PC-9 (cell line): ENCODE data around the gene CD180. TPM values are rescaled to one million over a fixed set of nuclear protein-coding genes. Genes with fewer than 3 reads are reported as not detected.

Experiments
- BruUV-seq: library from RNA; stranded (reverse); fragments of 400-500 nt; replicated peaks from 2 replicates; lab custom pipeline; 2021; lab: Mats Ljungman, UMichigan
- CTCF ChIA-PET: fragments of 300-600 bp; sonication (Branson Sonifier 250); formaldehyde crosslinking; loops from one replicate; lab custom pipeline; 2022; ENCODE audit warnings: antibody characterized with exemption; lab: Charles Lee
- POLR2A ChIA-PET: fragments of 300-600 bp; sonication (Branson Sonifier 250); formaldehyde crosslinking; loops from one replicate; lab custom pipeline; 2022; ENCODE audit warnings: antibody characterized with exemption; ENCODE audit not compliant: unreplicated experiment; lab: Charles Lee
- DNase-seq, 2 experiments: peaks; one replicate each; pipeline versions ENCODE4 v3.0.0 to v3.0.0-alpha.2; 2015 to 2022; ENCODE audit warnings: mixed read lengths in 1 of 2
- H2AFZ ChIP-seq: fragments of 200-600 bp; sonication (generic); 2 replicates; pipeline ENCODE4 v1.8.1; 2017; ENCODE audit warnings: antibody characterized with exemption
- H3F3A ChIP-seq: fragments of 200-600 bp; sonication (generic); 2 replicates; pipeline ENCODE4 v1.8.1; 2017; ENCODE audit warnings: antibody characterized with exemption, mild to moderate bottlenecking, low read depth; ENCODE audit not compliant: insufficient read depth
- H3K27ac ChIP-seq: fragments of 200-600 bp; sonication (generic); 2 replicates; pipeline ENCODE4 v1.6.1; 2016; ENCODE audit warnings: mixed run types
- H3K27me3 ChIP-seq: fragments of 200-600 bp; sonication (generic); 2 replicates; pipeline ENCODE4 v1.6.1; 2016; ENCODE audit warnings: low read depth, mixed run types; ENCODE audit not compliant: insufficient read depth
- H3K36me3 ChIP-seq: fragments of 200-600 bp; sonication (generic); 2 replicates; pipeline ENCODE4 v1.6.1; 2016; ENCODE audit warnings: low read depth, mixed run types
- H3K4me1 ChIP-seq: fragments of 200-600 bp; sonication (generic); replicated peaks from 2 replicates; pipeline ENCODE4 v1.6.1; 2016; ENCODE audit warnings: mixed run types; ENCODE audit not compliant: insufficient read depth
- H3K4me2 ChIP-seq: fragments of 200-600 bp; sonication (generic); 2 replicates; pipeline ENCODE4 v1.6.1; 2017; ENCODE audit warnings: mixed run types
- H3K4me3 ChIP-seq: fragments of 200-600 bp; sonication (generic); 2 replicates; pipeline ENCODE4 v1.6.1; 2016; ENCODE audit warnings: mixed run types
- H3K79me2 ChIP-seq: fragments of 200-600 bp; sonication (generic); 2 replicates; pipeline ENCODE4 v1.6.1; 2017; ENCODE audit warnings: low read depth, mixed run types
- H3K9me2 ChIP-seq: fragments of 200-600 bp; sonication (generic); 2 replicates; pipeline ENCODE4 v1.8.1; 2017; ENCODE audit warnings: mild to moderate bottlenecking; ENCODE audit not compliant: insufficient read depth
- H3K9me3 ChIP-seq: fragments of 200-600 bp; sonication (generic); 2 replicates; pipeline ENCODE4 v1.8.1; 2016; ENCODE audit warnings: low read depth; ENCODE audit not compliant: insufficient read depth
- H4K20me1 ChIP-seq: fragments of 200-600 bp; sonication (generic); 2 replicates; pipeline ENCODE4 v1.8.1; 2017; ENCODE audit not compliant: insufficient read depth
- CTCF ChIP-seq: fragments of 200-600 bp; sonication (generic); conservative IDR thresholded peaks from 2 replicates; pipeline ENCODE4 v1.6.1; 2017; ENCODE audit warnings: mixed run types, antibody characterized with exemption, mild to moderate bottlenecking, moderate library complexity
- EZH2 ChIP-seq: fragments of 200-600 bp; sonication (generic); IDR thresholded peaks from 2 replicates; pipeline ENCODE4 v1.8.0; 2017; ENCODE audit warnings: antibody characterized with exemption, low read depth
- intact Hi-C: fragments of 100-400 bp; cut with micrococcal nuclease; formaldehyde crosslinking; loops from one replicate; pipeline ENCODE4 v1.10.0; 2022; ENCODE audit not compliant: unreplicated experiment
- total RNA-seq: library from RNA; stranded (reverse); gene quantifications from 2 replicates; pipeline ENCODE4 v1.2.3, GENCODE V29; 2021

CD180 gene
- total RNA-seq, 1 experiment from 2014 or later, result not detected

GRCh38 chr5:67193439-67193807 is 3.2 kb downstream of the CD180 start:
- H3K4me3 ChIP-seq, result no peak overlapping the region
- H3K27me3 ChIP-seq, result no peaks in the 10 kb centered on the region
- no peaks in the 10 kb centered on the region for H3F3A ChIP-seq
- intact Hi-C loops, result no loop called here
- no peaks in the 10 kb centered on the region for H3K36me3 ChIP-seq
- no peak for TF ChIP-seq CTCF
- TF ChIP-seq EZH2, result no peak
- H3K9me3 ChIP-seq, result no peaks in the 10 kb centered on the region
- H3K4me1 ChIP-seq, result peaks cover 19% of the 10 kb centered on the region
- CTCF ChIA-PET, result no interaction called here
- no peaks in the 10 kb centered on the region for H3K79me2 ChIP-seq
- H4K20me1 ChIP-seq, result no peaks in the 10 kb centered on the region
- H3K9me2 ChIP-seq, result no peaks in the 10 kb centered on the region
- POLR2A ChIA-PET, result no interaction called here
- H2AFZ ChIP-seq, result no peak overlapping the region
- no peak for DNase-seq
- H3K4me2 ChIP-seq, result no peak overlapping the region
- no peak overlapping the region for H3K27ac ChIP-seq
- no TSS peak for BruUV-seq

GRCh38 chr5:67192719-67193438 is 3.7 kb downstream of the CD180 start:
- Histone ChIP-seq H3K36me3 (no peaks in the 10 kb centered on the region), H3K27me3 (no peaks in the 10 kb centered on the region), H3K9me2 (no peaks in the 10 kb centered on the region), H3K4me1 (peaks cover 19% of the 10 kb centered on the region), H3K4me2 (no peak overlapping the region), H2AFZ (no peak overlapping the region), H3K79me2 (no peaks in the 10 kb centered on the region), H3K4me3 (no peak overlapping the region), H4K20me1 (no peaks in the 10 kb centered on the region), H3K27ac (no peak overlapping the region), H3K9me3 (no peaks in the 10 kb centered on the region), H3F3A (no peaks in the 10 kb centered on the region)
- CTCF ChIA-PET, result no interaction called here
- POLR2A ChIA-PET, result no interaction called here
- no TSS peak for BruUV-seq
- TF ChIP-seq CTCF (no peak), EZH2 (no peak)
- DNase-seq, result no peak
- intact Hi-C loops, result no loop called here

- Histone ChIP-seq H3K79me2 (no peaks in the 10 kb centered on the region), H3K4me2 (no peak overlapping the region), H3K4me3 (no peak overlapping the region), H3F3A (no peaks in the 10 kb centered on the region), H3K27me3 (no peaks in the 10 kb centered on the region), H3K4me1 (peaks cover 8% of the 10 kb centered on the region; the same call in 1 of the 2 replicates), H4K20me1 (no peaks in the 10 kb centered on the region), H3K9me2 (no peaks in the 10 kb centered on the region), H2AFZ (no peak overlapping the region), H3K9me3 (no peaks in the 10 kb centered on the region), H3K27ac (no peak overlapping the region), H3K36me3 (no peaks in the 10 kb centered on the region)
- POLR2A ChIA-PET, result no interaction called here
- CTCF ChIA-PET, result no interaction called here
- TF ChIP-seq CTCF, result no peak
- no peak for TF ChIP-seq EZH2
- intact Hi-C loops, result no loop called here
- peak in 1 of 2 experiments; percentile 39 for DNase-seq
- no TSS peak for BruUV-seq
Observed at GRCh38 chr5:67190861-67191260, 5.7 kb downstream of the CD180 start.
